HUES6 (cell line): Measurements from ENCODE around the gene OXCT1.

Experiments
- H3K27ac ChIP-seq: 2 replicates; pipeline ENCODE4 v1.7.0; 2013; ENCODE audit warnings: low read depth, mild to moderate bottlenecking, low read length, inconsistent platforms
- H3K27me3 ChIP-seq: 2 replicates; pipeline ENCODE4 v1.6.1; 2013; ENCODE audit warnings: low read length; ENCODE audit not compliant: control insufficient read depth, insufficient read depth
- H3K36me3 ChIP-seq: 2 replicates; pipeline ENCODE4 v1.6.1; 2013; ENCODE audit warnings: low read length; ENCODE audit not compliant: control insufficient read depth, insufficient read depth
- H3K4me1 ChIP-seq: 2 replicates; pipeline ENCODE4 v1.6.1; 2013; ENCODE audit warnings: low read length; ENCODE audit not compliant: control insufficient read depth, insufficient read depth
- H3K4me3 ChIP-seq: 2 replicates; pipeline ENCODE4 v1.5.1; 2013; ENCODE audit warnings: low read depth, low read length
- H3K9ac ChIP-seq: one replicate; pipeline ENCODE4 v1.6.1; 2013; ENCODE audit warnings: mild to moderate bottlenecking, low read length
- H3K9me3 ChIP-seq: 2 replicates; pipeline ENCODE4 v1.6.1; 2013; ENCODE audit warnings: low read depth, low read length; ENCODE audit not compliant: control insufficient read depth, insufficient read depth

OXCT1 gene

DNA sequence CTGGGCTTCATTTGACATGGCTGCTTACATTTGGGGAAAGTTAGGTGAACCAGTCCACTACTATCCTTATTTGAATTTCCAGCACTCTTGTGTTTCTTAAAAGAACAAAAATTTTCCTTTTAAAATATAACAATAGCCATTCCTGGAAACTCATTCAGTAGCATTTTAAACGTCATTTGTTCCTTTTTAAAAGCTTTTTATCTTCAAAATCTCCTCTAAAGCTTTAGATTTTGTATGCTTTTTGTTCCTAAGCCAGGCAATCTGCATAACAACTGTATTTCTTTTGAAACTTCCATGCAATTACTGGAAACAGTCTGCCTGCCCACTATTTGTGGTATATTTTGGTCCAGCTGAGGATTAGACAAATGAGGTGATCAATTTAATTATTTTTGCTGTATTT lies 187.6 kb downstream of the OXCT1 start:
- peaks cover 7% of the 10 kb centered on the region; the same call in 1 of the 2 replicates for H3K9me3 ChIP-seq
- no peak overlapping the region for H3K9ac ChIP-seq
- H3K27me3 ChIP-seq, result no peaks in the 10 kb centered on the region
- no peak overlapping the region for H3K27ac ChIP-seq
- no peaks in the 10 kb centered on the region for H3K4me1 ChIP-seq
- no peaks in the 10 kb centered on the region for H3K36me3 ChIP-seq
- no peak overlapping the region for H3K4me3 ChIP-seq

DNA sequence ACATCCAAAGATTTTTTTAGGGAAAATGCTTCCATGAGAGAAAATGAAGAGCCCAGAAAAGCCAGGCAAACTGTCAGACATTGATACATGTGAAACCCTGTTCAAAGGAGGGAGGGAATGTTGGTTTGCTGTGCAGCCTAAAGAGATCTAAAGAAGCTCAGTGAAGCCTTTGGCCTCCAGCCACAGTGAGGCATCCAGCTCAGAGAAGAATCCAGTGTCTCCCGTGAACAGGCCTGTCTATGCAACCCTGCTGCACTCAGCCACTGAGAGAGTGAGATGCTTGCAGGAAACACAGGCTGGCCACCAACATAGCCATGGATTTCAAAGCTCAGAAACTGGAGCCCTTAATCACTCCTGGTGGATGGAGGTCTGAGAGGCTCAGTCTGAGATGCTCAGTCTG lies 188.4 kb downstream of the OXCT1 start:
- H3K27me3 ChIP-seq, result no peaks in the 10 kb centered on the region
- H3K4me3 ChIP-seq, result no peak overlapping the region
- H3K4me1 ChIP-seq, result no peaks in the 10 kb centered on the region
- no peaks in the 10 kb centered on the region for H3K36me3 ChIP-seq
- H3K9ac ChIP-seq, result no peak overlapping the region
- no peak overlapping the region for H3K27ac ChIP-seq
- H3K9me3 ChIP-seq, result peaks cover 7% of the 10 kb centered on the region; the same call in 1 of the 2 replicates
